Glomerular visceral epithelial cell (primary cell): ENCODE data around the gene AQP2.

Experiments
- DNase-seq: peaks from one replicate; pipeline ENCODE4 v3.0.0-alpha.2; 2016; ENCODE audit errors: extremely low spot score

The AQP2 gene

GRCh38 chr12:49941556-49942511, 8.7 kb upstream of the AQP2 start:
- DNase-seq, result no peak

- no peak for DNase-seq
Measured at GRCh38 chr12:49942512-49942893, 8.0 kb upstream of the AQP2 start.

- no peak for DNase-seq
Measured at GRCh38 chr12:49942921-49943624, 7.5 kb upstream of the AQP2 start.

GRCh38 chr12:49943625-49943960, 6.9 kb upstream of the AQP2 start:
- no peak for DNase-seq

GRCh38 chr12:49944046-49944445, 6.5 kb upstream of the AQP2 start:
- DNase-seq, result no peak

DNA sequence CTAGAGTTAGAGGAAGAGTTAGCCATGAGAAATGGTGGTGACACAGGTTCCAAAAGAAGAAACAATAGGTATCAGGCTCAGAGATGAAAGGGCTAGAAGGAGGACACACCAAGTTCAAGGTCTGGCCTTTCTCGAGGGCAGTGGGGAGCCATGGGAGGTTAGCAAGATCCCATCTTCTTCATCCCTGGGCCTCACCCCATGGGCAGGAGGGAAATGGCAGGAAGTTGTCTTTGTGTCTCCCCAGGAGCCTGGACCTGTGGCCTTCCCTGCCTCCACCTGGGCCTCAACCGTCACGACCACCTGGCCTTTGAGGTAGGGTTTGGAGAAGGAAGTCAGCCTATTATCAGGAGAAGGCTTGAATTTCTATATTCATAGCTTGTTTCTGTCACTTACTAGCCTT, 5.8 kb upstream of the AQP2 start:
- no peak for DNase-seq

DNA sequence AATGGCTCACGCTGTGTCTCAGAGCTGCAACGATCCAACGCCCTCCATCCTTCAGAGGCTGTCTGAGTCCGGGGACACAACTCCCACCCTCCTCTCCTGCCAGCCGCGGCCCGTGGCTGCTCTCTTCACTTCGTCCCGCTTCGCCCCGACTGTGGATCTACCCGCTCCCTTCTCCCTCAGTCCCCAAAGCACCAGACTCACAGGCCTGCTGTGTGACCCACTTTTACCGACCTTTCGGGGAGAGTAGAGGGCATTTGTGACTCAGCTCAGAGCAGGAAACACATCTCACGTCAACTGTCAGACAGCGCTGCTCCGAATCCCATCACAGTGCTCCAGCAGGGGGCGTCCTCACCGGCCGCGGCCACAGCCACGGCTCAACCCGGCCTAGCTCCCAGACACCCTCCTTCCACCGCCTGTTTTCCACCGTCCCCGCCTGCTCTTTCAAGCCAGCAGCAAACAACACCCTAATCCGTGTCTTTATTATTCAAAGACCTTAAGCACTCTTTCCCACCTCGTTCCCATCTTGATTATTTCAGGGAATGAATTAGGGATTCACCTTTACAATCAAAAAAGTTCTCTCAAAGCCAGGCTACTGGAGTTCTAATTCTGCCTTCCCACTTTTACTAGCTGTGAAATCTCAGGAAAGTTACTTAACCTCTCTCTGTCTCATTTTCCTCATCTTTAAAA, 5.0 kb upstream of the AQP2 start:
- peak; percentile 75 for DNase-seq

DNA sequence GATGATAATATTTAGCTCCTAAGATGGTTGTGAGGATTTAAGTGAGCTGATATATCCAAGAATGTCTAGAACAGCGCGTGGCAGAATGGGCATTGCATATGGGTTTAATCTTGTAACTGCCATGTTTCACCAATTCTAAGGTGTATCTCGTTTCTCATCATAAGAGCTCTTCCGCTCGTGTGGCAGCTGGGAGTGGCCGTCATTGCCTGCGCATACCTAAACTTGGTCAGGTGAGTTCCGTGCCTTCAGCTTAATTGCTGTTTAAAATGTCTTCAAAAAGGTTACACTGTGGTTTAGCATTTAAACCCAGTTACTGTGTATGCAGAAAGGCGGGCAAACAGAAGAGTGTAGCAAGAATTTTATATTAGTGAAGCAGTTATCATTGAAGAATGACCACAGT, 4.5 kb upstream of the AQP2 start:
- no peak for DNase-seq

DNA sequence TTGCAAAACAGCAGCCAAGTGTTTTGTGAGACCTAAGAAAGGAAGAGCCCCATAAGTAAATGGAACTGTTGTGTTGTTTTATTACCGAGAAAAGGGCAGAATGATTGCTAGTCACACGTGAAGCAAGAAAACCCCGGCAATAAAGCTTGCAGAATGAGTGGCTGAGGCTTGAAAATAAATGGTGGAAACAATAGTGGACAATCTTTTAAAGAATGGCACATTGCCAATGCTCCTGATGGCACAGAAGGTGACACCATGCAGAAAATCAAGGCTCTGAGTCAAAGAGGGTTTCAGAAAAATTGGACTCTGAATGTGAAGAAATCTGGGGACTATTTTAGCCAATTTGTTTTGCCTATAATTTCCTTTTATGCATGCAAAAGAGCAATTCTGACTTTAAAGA, 4.0 kb upstream of the AQP2 start:
- no peak for DNase-seq

DNA sequence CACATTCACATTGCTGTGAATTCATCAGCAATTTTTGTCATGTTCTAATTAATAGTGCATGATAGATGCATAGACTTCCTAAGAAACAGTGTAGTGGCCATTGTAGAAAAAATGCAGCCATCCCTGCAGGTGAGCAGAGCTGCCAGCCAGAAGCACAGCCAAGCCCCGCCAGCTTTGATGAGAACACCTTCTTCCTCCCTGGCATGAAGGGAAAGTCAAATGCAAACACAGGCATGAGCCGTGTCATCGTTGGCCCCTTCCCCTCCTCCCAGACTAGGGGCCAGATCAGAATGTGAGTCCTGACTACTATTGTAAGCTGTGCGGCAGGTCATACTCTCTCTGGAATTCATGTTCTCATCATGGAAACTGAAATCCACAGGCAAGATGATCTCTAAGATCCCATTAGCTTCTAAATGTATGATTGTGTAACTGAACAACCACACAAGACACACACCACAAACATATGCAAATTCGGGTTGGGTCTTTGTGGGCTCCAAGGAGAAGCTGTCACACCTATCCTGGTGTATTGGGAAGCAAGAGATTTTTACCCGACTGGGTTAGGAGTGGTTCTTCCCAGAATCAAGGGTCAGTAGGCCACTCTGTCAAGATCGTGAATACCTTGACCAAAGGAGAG, 2.8 kb upstream of the AQP2 start:
- DNase-seq, result no peak

DNA sequence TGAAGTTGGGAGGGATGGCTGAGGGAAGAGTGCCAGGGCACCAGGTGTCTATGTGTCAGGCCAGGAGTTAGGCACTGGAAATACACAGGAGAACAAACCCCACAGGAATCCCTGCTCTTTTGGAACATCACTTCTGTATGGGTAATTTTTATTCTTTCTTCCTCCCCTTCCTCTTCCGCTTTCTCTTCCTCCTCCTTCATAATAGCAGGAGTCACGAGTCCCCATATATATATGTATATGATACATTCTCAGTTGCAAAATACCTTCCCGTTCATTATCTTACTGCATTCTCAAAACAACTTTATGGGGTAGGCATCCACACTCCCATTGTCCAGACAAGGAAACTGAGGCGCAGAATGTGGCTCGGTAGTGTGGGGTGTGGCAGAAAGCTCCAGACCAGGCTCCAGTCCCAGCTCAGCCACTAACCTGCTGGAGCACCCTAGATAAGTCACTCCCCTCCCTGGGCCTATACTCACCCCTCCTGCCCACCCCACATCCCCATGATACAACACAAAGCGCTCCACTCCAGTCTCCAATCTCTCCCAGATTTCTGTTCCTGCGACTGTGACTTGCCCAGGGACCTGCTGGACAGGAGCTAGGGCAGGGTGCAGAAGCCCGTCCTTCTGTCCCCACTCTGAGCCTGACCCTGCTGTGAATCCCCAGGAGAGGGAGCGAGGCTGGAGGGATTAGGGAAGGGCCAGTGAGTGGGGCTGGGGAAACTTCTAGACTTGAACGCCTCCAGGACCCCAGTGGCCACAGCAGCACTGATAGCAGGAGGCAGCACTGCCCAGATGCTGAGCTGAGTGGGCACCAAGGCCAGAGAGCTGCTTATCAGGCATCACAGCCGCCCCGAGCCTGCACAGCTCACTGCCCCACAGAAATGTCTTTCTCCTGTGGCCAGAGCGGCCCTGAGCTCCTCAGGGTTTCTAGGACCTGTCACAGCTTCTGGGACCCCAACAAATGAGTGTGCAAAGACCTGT, 1.4 kb upstream of the AQP2 start:
- DNase-seq, result no peak

DNA sequence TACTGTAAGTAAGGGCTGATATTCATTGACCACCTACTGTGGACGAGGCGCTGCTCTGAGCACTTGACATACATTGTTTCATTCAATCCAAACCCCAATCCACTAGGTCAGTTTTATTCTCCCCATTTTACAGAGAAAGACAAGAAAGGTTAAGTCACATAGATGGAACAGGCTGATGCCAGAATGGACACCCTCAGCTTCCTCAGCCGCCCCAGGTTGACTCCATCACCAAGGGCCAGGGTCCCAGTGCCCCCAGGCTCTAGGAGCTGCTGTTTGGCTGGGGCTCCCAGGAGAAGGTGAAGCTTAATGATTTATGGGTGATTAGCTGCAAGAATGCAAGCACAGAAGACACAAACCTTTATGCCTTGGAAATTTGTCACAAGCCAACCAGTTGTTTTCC, 671 bp upstream of the AQP2 start:
- DNase-seq, result no peak

DNA sequence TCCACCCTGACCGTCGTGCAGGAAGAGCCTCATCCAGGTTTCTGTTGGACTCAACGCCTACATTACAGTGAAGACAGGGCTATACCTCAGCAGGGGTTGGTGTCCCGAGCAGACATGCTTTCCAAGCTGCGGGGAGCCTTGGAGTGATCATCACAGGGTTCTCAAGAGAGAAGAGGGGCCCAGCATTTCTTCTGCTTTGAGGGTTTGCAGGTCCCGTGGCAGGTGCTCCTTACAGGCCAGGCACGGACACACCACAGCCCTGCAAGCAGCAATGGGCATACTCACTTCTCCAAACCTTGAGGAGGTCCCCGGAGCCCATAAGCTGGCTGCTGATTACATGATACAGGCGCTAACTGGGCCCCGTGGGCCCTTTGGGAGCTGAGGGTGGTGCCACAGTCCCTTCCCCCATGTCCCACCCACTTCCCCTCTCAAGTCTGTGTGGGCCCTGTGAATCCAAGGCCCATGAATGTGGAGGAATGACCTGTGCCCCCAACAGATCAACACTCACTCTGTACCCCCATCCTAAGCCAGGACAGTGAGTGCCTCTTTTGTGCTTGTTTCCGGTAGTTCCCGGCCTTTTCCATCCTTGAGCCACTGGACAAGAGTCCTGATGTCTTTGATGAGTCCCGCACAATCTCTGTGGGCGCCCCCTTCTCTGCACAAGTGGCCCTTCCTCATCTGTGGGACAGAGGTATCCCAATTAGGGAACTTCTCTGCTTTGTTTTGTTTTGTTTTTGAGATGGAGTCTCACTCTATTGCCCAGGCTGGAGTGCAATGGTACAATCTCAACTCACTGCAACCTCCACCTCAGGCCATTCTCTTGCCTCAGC, 1.1 kb downstream of the AQP2 start:
- no peak for DNase-seq

DNA sequence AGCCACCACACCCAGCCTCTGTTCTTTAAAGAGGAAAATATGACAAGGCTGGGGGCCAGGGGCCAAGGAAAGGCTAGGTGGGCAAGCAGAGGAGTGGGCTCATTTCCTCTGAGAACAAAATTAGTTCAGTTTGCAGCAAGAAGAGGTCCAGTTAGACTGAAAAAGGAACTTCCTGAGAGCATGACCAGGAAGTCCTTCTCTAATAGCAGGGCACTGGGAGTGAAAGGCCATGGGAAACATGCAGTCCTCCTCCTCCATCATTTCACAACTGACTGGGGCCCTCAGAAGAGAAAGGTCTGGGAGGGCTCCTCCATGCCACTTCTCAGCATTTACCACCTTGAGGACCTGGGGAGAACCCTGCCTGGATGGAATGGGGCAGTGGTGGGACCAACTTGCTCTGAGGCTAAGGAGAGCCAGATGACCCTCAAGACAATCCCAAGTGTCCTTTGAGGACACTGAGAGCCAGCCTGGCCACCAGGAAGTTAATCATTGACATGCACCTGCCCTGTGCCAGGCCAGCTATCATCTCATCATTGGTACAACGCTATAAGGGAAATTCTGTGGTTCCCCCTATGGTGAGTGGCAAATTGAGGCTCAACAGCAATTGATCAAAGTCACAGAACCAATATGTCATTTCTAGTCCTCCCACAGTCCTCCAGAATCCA, 2.0 kb downstream of the AQP2 start:
- DNase-seq, result no peak

DNA sequence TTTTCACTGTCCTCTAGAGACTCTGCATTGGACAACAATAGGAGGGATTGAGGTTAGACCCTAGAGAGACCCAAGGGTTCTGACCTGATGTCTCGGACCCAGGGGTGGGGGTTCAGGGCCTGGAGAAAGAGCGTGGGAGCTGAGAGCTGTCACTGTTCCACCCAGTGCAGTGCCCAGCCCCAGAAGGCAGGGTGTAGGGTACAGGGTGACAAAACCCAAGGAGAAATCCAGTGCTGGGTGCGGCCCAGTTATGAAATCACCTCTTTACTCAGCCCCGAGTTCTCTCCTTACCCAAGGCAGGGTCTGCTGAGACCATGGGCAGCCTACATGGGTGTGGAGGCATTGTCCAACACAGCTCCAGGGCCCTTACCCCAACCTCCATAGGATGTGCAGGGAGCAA, 2.6 kb downstream of the AQP2 start:
- DNase-seq, result no peak

- no peak for DNase-seq
Measured at GRCh38 chr12:49953961-49954846, 3.7 kb downstream of the AQP2 start.

GRCh38 chr12:49954863-49955830, 4.6 kb downstream of the AQP2 start:
- no peak for DNase-seq
